ENCODE results near the gene EXOSC10.

GRCh38 chr1:11099310-11100148 lies at the start of gene EXOSC10:
- TF ChIP-seq CTCF (conservative IDR thresholded peaks at IDR 0.05) = no peak
- peak; percentile 96 for TF ChIP-seq ZFX (IDR thresholded peaks at IDR 0.05)

Measured in C4-2B (cell line).